ENCODE measurements around the gene TLL2.

DNA sequence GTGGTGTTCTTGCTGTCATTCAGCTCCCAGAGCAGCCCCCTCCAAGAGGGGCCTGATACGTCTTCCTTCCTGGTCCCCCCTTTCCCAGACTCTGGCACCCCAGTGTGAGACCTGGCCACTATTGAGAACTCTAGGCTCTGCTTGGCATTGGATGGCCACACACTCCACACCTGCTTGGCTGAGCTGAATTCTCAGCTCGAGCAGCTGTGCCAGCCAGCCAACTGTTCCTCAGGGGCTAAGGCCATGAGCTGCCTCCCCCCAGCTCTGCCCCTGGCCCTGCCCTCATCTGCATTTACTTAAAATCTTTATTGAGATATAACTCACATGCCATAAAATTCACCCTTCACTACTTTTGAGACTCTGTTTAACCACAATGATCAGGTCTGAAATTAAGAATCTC, 6.7 kb downstream of the TLL2 start:
- TF ChIP-seq EP300 (IDR thresholded peaks at IDR 0.05; ENCODE audit: low read length): no peak
- TF ChIP-seq ZNF24 (IDR thresholded peaks at IDR 0.05): no peak
- TF ChIP-seq, protein P1, sequence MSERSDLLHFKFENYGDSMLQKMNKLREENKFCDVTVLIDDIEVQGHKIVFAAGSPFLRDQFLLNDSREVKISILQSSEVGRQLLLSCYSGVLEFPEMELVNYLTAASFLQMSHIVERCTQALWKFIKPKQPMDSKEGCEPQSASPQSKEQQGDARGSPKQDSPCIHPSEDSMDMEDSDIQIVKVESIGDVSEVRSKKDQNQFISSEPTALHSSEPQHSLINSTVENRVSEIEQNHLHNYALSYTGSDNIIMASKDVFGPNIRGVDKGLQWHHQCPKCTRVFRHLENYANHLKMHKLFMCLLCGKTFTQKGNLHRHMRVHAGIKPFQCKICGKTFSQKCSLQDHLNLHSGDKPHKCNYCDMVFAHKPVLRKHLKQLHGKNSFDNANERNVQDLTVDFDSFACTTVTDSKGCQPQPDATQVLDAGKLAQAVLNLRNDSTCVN (CRISPR knock-in tag; IDR thresholded peaks at IDR 0.05): no peak
- TF ChIP-seq ZNF830 (CRISPR knock-in tag; IDR thresholded peaks at IDR 0.05): no peak

Data from K562 (cell line).